CD4-positive, CD25-positive, alpha-beta regulatory T cell (primary cell): Measurements from ENCODE around the gene ARHGEF40. TPM values are rescaled to one million over a fixed set of nuclear protein-coding genes. Genes with fewer than 3 reads are reported as not detected.

ENCODE experiments used
- ATAC-seq, 2 donors: fragments of 150-1000 bp; cut with Tn5 transposase; one replicate each; pipeline ENCODE4 v1.10.0; 2021; ENCODE audit warnings: low read depth in 2 of 2, moderate number of reproducible peaks in 2 of 2, moderate library complexity in 1 of 2
- DNase-seq, 3 donors: peaks; one replicate each; pipeline versions ENCODE4 v3.0.0 to v3.0.0-alpha.2; 2012 to 2022; ENCODE audit warnings: mixed read lengths in 1 of 3
- H3K27ac ChIP-seq: one replicate; pipeline ENCODE4 v1.7.0; 2013; ENCODE audit warnings: mild to moderate bottlenecking, low read length; ENCODE audit not compliant: insufficient read depth, poor library complexity, severe bottlenecking
- H3K27me3 ChIP-seq: one replicate; pipeline ENCODE4 v1.7.0; 2013; ENCODE audit warnings: low read length; ENCODE audit not compliant: control insufficient read depth, insufficient read depth
- H3K36me3 ChIP-seq: one replicate; pipeline ENCODE4 v1.7.0; 2013; ENCODE audit warnings: mild to moderate bottlenecking, low read length, moderate library complexity; ENCODE audit not compliant: control insufficient read depth, insufficient read depth
- H3K4me1 ChIP-seq: 2 replicates; pipeline ENCODE4 v1.7.0; 2013; ENCODE audit warnings: mild to moderate bottlenecking, low read length; ENCODE audit not compliant: insufficient read depth, control insufficient read depth, poor library complexity, severe bottlenecking
- H3K4me3 ChIP-seq: one replicate; pipeline ENCODE4 v1.7.0; 2013; ENCODE audit warnings: low read depth, mild to moderate bottlenecking, low read length, moderate library complexity
- H3K9me3 ChIP-seq, 2 experiments: 1 replicate in 1 of 2; 2 replicates in 1 of 2; pipeline ENCODE4 v1.7.0; 2013; ENCODE audit warnings: low read length in 2 of 2, mild to moderate bottlenecking in 1 of 2, moderate library complexity in 1 of 2; ENCODE audit not compliant: control insufficient read depth in 2 of 2
- H3K27ac Mint-ChIP-seq, 3 donors: one replicate each; pipeline ENCODE4 v1.8.0; 2020 to 2022; ENCODE audit warnings: mild to moderate bottlenecking in 3 of 3, mixed read lengths in 3 of 3, moderate library complexity in 2 of 3
- H3K27me3 Mint-ChIP-seq: one replicate; pipeline ENCODE4 v1.8.0; 2022; ENCODE audit warnings: mild to moderate bottlenecking, mixed read lengths
- H3K36me3 Mint-ChIP-seq: one replicate; pipeline ENCODE4 v1.8.0; 2020; ENCODE audit warnings: mixed read lengths
- H3K4me1 Mint-ChIP-seq, 4 donors: one replicate each; pipeline ENCODE4 v1.8.0; 2020 to 2022; ENCODE audit warnings: mixed read lengths in 4 of 4, mild to moderate bottlenecking in 1 of 4
- H3K4me3 Mint-ChIP-seq, 4 donors: one replicate each; pipeline ENCODE4 v1.8.0; 2020 to 2022; ENCODE audit warnings: mild to moderate bottlenecking in 4 of 4, mixed read lengths in 4 of 4, moderate library complexity in 3 of 4
- H3K9me3 Mint-ChIP-seq, 7 donors: one replicate each; pipeline ENCODE4 v1.8.0; 2020 to 2022; ENCODE audit warnings: mixed read lengths in 7 of 7, mild to moderate bottlenecking in 3 of 7, moderate library complexity in 2 of 7
- polyA plus RNA-seq, 4 donors: library from polyadenylated mRNA; unstranded; fragments of 300-500 nt; fragmentation: Illumina TruSeq; gene quantifications; one replicate each; pipeline ENCODE4 v1.2.3, GENCODE V29; 2021
- total RNA-seq: library from RNA; stranded (reverse); gene quantifications from one replicate; pipeline ENCODE4 v1.2.3, GENCODE V29; 2022

The ARHGEF40 gene
- total and polyA plus RNA-seq, 5 donors from 2014 or later, result 0.07 to 7.4 (median 0.64) TPM; not detected in 2

DNA sequence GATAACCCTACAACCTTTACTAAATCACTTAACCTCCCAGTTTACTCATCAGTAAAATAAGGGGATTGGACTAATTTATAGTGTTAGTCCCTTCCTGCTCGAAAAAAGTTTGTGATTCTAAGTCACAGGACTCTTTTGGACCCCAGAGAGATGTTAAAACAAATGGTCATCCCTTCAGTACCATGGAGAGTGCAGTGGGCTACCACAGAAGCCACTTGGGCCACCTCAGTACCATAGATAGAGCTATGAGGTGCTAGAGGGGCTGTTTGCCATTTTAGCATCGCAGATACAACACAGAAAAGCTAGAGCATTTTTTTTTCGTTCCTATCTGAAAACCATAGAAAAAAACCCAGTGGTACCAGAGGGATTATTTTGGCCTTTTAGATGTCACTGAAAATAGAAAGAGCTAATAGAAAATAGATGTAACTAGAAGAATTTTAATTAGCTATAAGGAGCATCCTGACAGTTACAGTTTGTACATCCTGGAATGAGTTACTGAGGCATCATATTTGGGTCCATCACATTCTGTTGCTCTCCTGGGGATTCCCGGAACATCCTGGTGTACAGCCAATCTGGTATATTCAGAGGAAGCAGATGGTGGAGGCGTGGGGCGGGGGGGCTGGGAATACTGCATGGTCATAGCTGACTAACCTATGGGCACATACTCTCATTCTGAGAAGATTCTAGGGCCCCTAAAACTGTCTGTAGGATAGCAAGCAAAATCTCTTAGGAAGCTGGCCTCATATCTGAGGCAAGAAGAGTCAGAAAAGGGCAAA, 25.5 kb downstream of the ARHGEF40 start:
- no peaks in the 10 kb centered on the region for H3K36me3 ChIP-seq
- no peak for ATAC-seq
- H3K9me3 ChIP-seq, result no peaks in the 10 kb centered on the region
- H3K9me3 Mint-ChIP-seq, result peaks cover 0 to 2% (median 0%) of the 10 kb centered on the region in 7 donors
- H3K27ac ChIP-seq, result no peak overlapping the region
- H3K4me3 ChIP-seq, result no peak overlapping the region
- DNase-seq, result no peak
- H3K27ac Mint-ChIP-seq, result peak overlapping the region in 2 of 3 donors; percentile 56 to 70
- H3K4me1 ChIP-seq, result peaks cover 20% of the 10 kb centered on the region
- H3K27me3 Mint-ChIP-seq, result peaks cover 20% of the 10 kb centered on the region
- H3K4me3 Mint-ChIP-seq, result peak overlapping the region; percentile 65 to 86 (median 74)
- peaks cover 3% of the 10 kb centered on the region for H3K36me3 Mint-ChIP-seq
- peaks cover 10 to 30% (median 17%) of the 10 kb centered on the region in 4 donors for H3K4me1 Mint-ChIP-seq
- no peaks in the 10 kb centered on the region for H3K27me3 ChIP-seq

DNA sequence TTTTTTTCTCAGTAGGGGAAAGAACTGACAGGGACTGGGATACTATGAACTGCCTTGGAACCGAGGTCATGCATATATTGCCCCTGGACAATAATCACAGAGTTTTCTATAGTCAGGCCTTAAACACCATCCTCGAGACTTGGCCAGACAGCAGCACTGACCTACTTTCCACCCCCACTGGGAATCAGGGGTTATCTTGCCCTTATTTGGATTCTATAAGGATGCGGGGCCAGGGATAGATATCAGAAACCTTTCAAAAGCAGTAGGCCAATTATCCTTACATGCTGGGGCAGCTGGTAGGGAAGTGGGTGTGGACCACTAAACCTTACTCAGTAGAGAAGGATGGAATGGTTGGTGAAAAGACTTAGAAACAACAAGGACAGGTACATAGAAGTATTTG, 26.3 kb downstream of the ARHGEF40 start:
- Histone ChIP-seq H3K36me3 (no peaks in the 10 kb centered on the region), H3K27ac (peak overlapping the region; percentile 15), H3K27me3 (peaks cover 1% of the 10 kb centered on the region), H3K4me3 (no peak overlapping the region), H3K9me3 (no peaks in the 10 kb centered on the region), H3K4me1 (peaks cover 20% of the 10 kb centered on the region)
- DNase-seq (no peak), ATAC-seq (no peak)
- Mint-ChIP-seq H3K9me3 (peaks cover 0 to 4% (median 0%) of the 10 kb centered on the region in 7 donors), H3K36me3 (peaks cover 3% of the 10 kb centered on the region), H3K27me3 (peaks cover 22% of the 10 kb centered on the region), H3K4me1 (peaks cover 10 to 30% (median 17%) of the 10 kb centered on the region in 4 donors), H3K27ac (peak overlapping the region in 2 of 3 donors; percentile 70 to 90), H3K4me3 (peak overlapping the region; percentile 81 to 94 (median 86))

DNA sequence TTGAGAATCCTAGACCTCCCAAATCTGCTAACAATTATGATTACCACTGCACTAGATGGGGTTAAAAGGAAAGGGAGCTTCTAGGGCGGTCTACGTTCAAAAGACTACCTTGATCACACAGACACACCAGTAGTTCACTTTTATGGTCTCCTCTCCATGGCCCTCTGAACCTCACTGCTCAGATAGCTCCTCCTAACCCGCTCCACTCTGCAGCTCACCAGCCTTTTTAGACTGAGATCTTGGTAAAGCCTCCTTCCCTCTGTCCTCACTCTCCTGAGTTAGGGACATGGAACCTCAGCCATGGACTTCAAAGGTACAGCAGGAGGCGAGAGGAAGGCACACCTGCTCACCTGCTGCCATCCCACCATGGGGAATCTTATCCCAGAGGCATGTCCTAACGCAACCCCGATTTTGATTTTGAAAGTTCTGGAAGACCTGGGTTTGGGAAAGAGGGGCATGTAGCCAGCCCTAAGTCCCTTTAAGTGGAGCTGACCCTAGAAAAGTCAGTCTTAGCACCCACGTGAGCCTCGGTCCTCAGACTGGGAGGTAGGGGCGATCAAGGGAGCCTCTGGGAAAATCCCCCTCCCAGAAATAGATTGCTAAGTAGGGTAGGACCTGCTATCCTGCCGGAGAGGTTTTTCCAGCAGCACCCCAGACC, 27.0 kb downstream of the ARHGEF40 start:
- Mint-ChIP-seq H3K9me3 (peaks cover 0 to 4% (median 0%) of the 10 kb centered on the region in 7 donors), H3K4me3 (peak overlapping the region; percentile 81 to 94 (median 86)), H3K27me3 (peaks cover 22% of the 10 kb centered on the region), H3K4me1 (peaks cover 10 to 28% (median 17%) of the 10 kb centered on the region in 4 donors), H3K27ac (peak overlapping the region; percentile 63 to 90 (median 87)), H3K36me3 (peaks cover 3% of the 10 kb centered on the region)
- no peak for DNase-seq
- Histone ChIP-seq H3K27ac (peak overlapping the region; percentile 63), H3K4me1 (peaks cover 20% of the 10 kb centered on the region), H3K9me3 (no peaks in the 10 kb centered on the region), H3K27me3 (peaks cover 1% of the 10 kb centered on the region), H3K4me3 (peak overlapping the region; percentile 2), H3K36me3 (no peaks in the 10 kb centered on the region)
- ATAC-seq, result no peak

DNA sequence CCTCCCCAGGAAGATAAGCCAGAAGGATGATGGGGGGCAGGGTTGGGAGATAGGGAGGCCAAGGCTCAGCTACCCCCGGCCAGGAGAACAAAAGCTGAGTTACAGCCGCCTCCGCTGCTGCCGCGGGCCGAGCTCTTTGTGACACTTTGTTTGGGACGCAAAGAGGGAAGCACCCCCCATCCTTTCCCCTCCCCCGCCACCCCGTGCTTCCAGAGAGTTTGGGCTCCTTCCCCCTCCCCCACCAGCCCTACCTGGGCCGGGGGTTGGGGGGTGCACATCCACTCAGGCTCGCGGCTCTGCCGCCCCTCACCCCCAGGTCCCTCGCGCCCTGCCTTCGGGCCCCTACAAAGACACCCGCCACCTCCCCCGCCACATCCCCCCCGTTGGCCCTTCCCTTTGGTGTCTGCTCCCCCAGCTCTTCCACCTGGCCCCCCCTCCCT, 27.6 kb downstream of the ARHGEF40 start:
- H3K4me3 Mint-ChIP-seq, result peak overlapping the region; percentile 81 to 94 (median 86)
- Histone ChIP-seq H3K27me3 (peaks cover 1% of the 10 kb centered on the region), H3K9me3 (no peaks in the 10 kb centered on the region), H3K27ac (peak overlapping the region; percentile 63), H3K36me3 (no peaks in the 10 kb centered on the region), H3K4me1 (peaks cover 18% of the 10 kb centered on the region), H3K4me3 (peak overlapping the region; percentile 2)
- DNase-seq, result no peak
- no peaks in the 10 kb centered on the region for H3K36me3 Mint-ChIP-seq
- peaks cover 18% of the 10 kb centered on the region for H3K27me3 Mint-ChIP-seq
- peak overlapping the region in 2 of 3 donors; percentile 87 to 90 for H3K27ac Mint-ChIP-seq
- ATAC-seq, result no peak
- H3K4me1 Mint-ChIP-seq, result peaks cover 10 to 27% (median 14%) of the 10 kb centered on the region in 4 donors
- H3K9me3 Mint-ChIP-seq, result peaks cover 0 to 4% (median 0%) of the 10 kb centered on the region in 7 donors

DNA sequence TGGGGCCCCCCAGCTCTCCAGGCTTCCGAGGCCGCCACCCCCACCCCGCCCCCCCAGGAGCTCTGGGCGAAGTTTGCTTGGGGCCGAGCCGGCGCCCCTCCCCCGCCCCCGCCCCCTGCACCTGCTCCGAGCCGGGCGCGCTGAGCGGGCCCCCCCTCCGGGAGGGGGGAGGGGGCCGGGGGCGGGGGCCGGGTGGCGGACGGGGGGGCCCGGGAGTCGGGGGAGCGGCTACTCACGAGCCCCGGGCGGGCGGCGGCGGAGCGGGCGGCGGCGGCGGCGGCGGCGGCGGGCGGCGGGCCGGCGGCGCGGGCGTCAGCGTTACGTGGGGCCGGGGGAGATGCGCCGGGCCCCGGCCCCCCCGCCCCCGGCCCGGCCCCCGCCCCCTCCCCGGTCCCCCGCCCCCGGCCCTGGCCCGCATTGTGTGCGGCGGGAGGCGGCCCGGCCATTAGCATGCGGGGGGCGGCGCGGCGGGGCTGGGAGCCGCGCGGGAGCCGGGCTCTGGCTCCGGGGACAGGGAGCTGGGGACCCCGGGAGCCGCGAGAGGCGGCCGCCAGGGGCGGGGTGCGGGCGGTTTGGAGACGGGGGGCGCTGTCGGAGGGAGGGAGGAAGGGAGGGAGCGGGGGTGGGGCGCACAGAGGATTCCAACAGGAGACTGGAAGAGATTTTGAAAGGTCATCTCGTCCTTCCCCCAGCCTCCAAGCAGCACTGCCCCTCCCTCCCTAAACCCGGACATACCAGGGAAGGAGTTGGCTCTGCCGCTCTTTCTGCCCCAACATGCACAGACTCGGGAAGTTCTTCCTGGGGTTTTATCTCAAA, 28.2 kb downstream of the ARHGEF40 start, which contains the start of gene ZNF219:
TSS of gene ZNF219 (minus strand) at position 580 of the 816 bp plus-strand sequence. CDS start 5,064 bp downstream, outside the sequence.
- peak within 1 kb of the TSS; percentile 71 for H3K4me3 ChIP-seq
- peak within 1 kb of the TSS; percentile 86 to 96 (median 90) for H3K4me3 Mint-ChIP-seq
- DNase-seq (peak in 1 of 3 donors; percentile 46), ATAC-seq (peak; percentile 28 to 29)
- H3K27ac Mint-ChIP-seq, result peak within 1 kb of the TSS; percentile 90 to 93 (median 90)
- peaks cover 1% of the 10 kb centered on the region for H3K27me3 ChIP-seq
- H3K9me3 ChIP-seq, result no peaks in the 10 kb centered on the region
- peaks cover 17% of the 10 kb centered on the region for H3K27me3 Mint-ChIP-seq
- H3K27ac ChIP-seq, result peak within 1 kb of the TSS; percentile 63
- H3K9me3 Mint-ChIP-seq, result peaks cover 0 to 4% (median 0%) of the 10 kb centered on the region in 7 donors
- peaks cover 12 to 28% (median 14%) of the 10 kb centered on the region in 4 donors for H3K4me1 Mint-ChIP-seq
- no peaks in the 10 kb centered on the region for H3K36me3 Mint-ChIP-seq
- H3K4me1 ChIP-seq, result peaks cover 21% of the 10 kb centered on the region
- no peaks in the 10 kb centered on the region for H3K36me3 ChIP-seq

DNA sequence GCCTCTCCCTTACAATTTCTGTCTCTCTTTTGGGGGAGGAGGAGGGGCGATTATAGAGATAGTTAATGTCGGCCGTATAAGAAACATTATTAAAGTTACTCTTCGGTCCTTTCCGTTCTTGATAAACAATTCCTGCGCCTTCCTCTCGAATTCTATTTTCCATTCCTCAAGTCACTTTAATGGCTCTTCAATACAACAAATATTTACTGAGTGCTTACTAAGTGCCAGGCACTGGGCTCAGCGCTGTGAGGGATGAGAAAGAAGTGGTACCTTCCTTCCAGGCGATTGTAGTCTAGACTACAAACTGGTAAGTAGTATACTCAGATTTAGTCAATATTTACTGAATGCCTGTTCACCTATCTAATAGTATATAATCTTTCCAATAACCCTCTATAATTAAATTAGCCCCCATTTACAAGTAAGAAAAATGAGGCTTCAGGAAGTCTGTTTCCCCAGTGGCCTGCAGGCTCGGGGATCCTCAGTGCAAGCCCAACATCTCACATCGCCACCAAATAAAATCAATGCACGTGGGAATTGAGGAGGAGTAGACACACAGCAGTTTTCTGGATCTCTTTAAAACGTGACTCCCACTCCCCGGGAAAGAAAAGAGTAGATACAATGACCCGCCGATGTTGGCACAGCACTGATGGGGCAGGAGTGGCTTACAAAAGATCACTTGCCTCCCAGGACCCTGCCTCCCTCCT, 28.9 kb downstream of the ARHGEF40 start:
- Mint-ChIP-seq H3K27ac (peak overlapping the region; percentile 64 to 93 (median 90)), H3K9me3 (peaks cover 0 to 4% (median 0%) of the 10 kb centered on the region in 7 donors), H3K4me3 (peak overlapping the region; percentile 86 to 96 (median 90)), H3K4me1 (peaks cover 15 to 29% (median 17%) of the 10 kb centered on the region in 4 donors), H3K36me3 (no peaks in the 10 kb centered on the region), H3K27me3 (peaks cover 24% of the 10 kb centered on the region)
- no peaks in the 10 kb centered on the region for H3K9me3 ChIP-seq
- ATAC-seq, result no peak
- peak overlapping the region; percentile 55 for H3K27ac ChIP-seq
- peaks cover 24% of the 10 kb centered on the region for H3K4me1 ChIP-seq
- DNase-seq, result no peak
- peak overlapping the region; percentile 71 for H3K4me3 ChIP-seq
- H3K36me3 ChIP-seq, result no peaks in the 10 kb centered on the region
- peaks cover 1% of the 10 kb centered on the region for H3K27me3 ChIP-seq
